Endometrial microvascular endothelial cells (primary cell): ENCODE results near the gene RND1. TPM values are rescaled to one million over a fixed set of nuclear protein-coding genes. Genes with fewer than 3 reads are reported as not detected.

Experiments used
- in situ Hi-C: cut with HindIII; loops from 2 replicates; pipeline ENCODE4 v1.10.0; 2017; ENCODE audit warnings: low sequenced_read_pairs, low pct_unique_long_range_greater_than_20kb; ENCODE audit errors: inconsistent ontology term
- total RNA-seq: library from RNA; depleted of rRNA; stranded (reverse); fragments of >200 nt; gene quantifications from one replicate; pipeline ENCODE4 v1.2.3, GENCODE V29; 2015; ENCODE audit errors: inconsistent ontology term

Gene RND1
- total RNA-seq, 1 donor from 2014 or later: 4.2 TPM

DNA sequence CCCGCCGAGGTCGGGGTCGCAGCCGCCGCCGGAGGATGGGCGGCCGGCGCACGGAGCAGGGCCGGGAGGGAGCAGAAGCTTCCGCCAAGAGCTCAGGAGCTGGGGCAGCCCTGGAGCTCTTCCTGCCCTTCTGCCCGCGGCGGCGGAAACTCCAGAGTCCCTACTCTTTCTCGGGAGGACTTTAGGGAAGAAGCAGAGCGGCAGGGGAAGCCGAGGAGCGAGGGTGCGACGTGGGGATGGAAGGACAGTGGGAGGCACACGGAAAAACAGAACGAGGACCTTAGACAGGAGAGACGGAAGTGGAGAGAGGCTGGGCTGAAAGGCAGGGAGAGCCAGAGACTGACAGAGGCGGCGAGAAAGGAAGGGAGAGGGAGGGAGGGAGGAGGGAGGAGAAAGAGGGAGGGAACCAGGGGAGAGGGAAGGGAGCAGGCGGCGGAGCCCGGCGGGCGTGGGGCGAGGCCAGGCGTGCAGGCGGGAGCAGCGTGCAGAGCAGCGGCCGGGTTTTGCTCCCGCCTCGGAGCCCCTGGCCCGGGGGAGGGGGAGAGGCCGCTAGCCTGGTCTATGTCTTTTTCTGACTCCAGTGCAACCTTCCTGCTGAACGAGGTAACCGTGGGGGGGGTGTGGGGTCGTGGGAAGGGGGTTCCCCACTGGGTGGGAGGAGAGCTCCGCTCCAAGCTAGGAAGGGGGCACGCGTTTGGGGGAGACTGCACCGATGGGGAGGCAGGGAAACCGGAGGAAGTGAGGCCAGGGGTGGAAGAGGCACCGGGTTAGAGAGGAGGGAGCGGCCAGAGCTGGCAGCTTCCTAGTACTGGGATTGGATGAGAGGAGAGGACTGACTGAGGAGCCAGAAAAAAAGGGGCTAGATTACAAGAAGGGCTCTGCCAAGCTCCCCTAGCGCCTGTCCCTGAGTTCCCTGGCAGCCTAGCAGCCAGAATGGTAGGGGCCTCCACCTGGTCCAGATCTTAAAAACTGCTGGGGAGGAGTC lies 50.3 kb downstream of the RND1 start:
- in situ Hi-C loops: no loop called here

DNA sequence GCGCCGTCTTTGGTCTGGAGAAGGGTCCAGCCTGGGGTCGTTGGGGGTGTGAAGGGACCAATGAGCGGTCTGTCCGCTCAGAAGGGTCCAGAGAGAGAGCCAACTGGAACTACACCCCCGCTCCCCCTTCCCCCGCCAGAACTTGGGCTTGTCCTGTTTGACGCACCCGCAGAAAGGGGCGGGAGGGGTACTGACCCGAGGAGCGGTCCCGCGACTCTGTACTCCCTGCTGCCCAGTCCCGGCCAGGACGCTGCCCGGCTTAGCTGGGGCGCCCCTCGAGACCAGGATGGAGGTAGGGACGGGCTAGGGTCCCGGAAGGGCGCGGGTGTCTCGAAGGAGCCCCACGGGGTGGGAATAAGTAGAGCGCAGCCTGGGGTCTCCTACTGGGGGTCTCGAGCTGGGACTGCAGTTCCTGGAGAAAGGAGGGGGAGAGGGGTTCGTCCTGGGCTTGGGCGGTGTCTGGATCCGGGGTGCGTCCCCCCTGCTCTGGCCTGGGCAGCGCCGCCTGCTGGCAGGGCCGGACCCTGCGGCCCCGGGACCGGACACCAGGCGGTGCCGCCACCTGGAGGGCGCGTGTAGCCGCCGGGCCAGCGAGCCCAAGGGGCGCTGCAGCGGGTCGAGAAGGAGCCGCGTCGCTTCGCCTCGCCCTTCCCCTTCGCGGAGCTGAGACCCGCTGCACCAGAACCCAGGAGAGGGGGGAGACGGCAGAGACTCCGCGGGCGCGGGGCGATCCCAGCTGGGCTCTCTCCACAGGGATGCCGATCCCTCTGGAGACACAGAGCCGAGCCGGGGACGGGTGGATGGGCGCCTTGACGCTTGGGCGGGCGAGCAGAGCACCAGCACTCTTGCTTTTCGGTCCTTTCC lies 51.2 kb downstream of the RND1 start:
- in situ Hi-C loops: no loop called here

DNA sequence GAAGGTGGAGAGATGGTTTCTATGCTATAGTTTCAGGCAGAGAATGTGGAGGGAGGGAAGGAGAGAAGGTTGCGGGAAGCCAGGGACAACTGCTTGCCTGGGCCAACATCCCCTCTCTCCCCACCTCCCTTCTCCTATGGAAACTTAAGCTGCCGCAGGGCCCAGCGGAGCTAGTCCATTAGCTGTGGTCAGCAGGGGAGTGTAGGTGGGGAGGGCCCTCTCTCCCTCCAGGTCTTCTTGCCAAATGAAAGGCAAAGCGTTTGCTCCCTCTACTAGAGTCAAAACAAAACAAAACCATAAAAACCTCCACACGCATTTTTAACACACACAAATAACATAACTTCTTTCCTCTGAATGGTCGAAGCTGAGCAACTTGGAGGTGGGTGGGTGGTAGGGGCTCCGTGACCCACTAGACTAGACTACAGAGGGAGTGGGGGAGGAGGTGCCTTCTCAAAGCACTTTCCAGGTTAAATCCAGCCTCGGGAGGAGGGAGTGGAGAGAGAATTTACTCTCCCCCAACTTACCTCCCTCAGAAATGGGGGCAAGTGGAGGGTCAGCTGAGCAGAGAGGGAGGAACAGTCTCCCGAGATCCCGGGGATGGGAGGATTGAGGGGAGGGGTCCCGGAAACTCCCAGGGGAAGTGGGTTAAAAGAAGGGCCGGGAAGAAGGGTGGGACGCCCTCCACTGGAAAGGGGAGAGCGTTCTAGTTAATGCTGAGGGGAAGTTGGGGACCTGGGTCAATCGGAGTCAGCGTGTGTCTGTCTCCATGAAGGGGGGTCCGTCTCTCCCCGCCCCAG lies 52.0 kb downstream of the RND1 start:
- in situ Hi-C loops: no loop called here

DNA sequence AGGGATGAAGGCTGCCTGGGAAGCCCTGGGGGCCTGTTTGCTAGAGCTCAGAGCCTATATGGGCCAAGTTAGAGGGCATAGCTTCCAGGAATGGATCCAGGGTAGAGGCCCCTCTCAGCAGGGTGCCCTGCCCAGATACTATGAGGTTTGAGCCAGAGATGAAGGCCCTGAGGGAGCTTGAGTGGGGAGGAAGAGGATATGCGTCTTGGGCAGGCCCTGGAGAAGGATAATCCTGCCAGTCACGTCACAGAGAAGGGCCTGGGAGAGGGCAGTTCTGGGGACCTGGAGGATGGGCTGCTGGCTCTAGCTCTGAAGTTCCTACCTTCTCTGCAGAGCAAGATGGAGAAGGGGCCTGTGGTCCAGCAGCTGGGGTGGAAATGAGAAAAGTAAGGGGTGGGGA lies 53.3 kb downstream of the RND1 start:
- in situ Hi-C loops: no loop called here

GRCh38 chr12:48811437-48812090 lies 54.1 kb downstream of the RND1 start:
- in situ Hi-C loops: no loop called here

GRCh38 chr12:48810903-48811431 lies 54.7 kb downstream of the RND1 start:
- in situ Hi-C loops: no loop called here

GRCh38 chr12:48807981-48808380 lies 57.7 kb downstream of the RND1 start:
- in situ Hi-C loops: no loop called here

Other genes starting within 250 kb of the RND1 start
- gene KANSL2, start 183.6 kb downstream of the RND1 start, total RNA-seq: 41.0 TPM
- 14.6 TPM for gene CCNT1, start 149.2 kb downstream of the RND1 start, total RNA-seq
- 15.6 TPM for gene ADCY6, start 76.8 kb downstream of the RND1 start, total RNA-seq
- 12.1 TPM for gene CACNB3, start 47.4 kb downstream of the RND1 start, total RNA-seq
- gene DDX23, start 13.7 kb downstream of the RND1 start, total RNA-seq: 86.7 TPM
- gene FKBP11, start 59.6 kb upstream of the RND1 start, total RNA-seq: 53.0 TPM
- gene ARF3, start 91.6 kb upstream of the RND1 start, total RNA-seq: 114 TPM
- not detected for gene WNT10B, start 105.9 kb upstream of the RND1 start, total RNA-seq
- not detected for gene WNT1, start 112.5 kb upstream of the RND1 start, total RNA-seq
- 0.93 TPM for gene DDN, start 133.5 kb upstream of the RND1 start, total RNA-seq
- gene PRKAG1, start 152.9 kb upstream of the RND1 start, total RNA-seq: 87.2 TPM
- 23.4 TPM for gene KMT2D, start 194.9 kb upstream of the RND1 start, total RNA-seq
- 0.46 TPM for gene RHEBL1, start 204.1 kb upstream of the RND1 start, total RNA-seq
- gene DHH, start 228.9 kb upstream of the RND1 start, total RNA-seq: 6.2 TPM
- 59.4 TPM for gene LMBR1L, start 245.0 kb upstream of the RND1 start, total RNA-seq